ENCODE measurements around the gene CGREF1. TPM values are rescaled to one million over a fixed set of nuclear protein-coding genes. Genes with fewer than 3 reads are reported as not detected.

The CGREF1 gene
- total RNA-seq, 1 donor from 2014 or later: 1.3 TPM

GRCh38 chr2:27060323-27060722 lies 58.6 kb downstream of the CGREF1 start:
- peaks cover 1% of the 10 kb centered on the region for H3K4me1 Mint-ChIP-seq (ENCODE audit: low read depth, unreplicated experiment)
- H3K27ac Mint-ChIP-seq (ENCODE audit: unreplicated experiment): no peak overlapping the region
- DNase-seq: no peak
- no peaks in the 10 kb centered on the region for H3K9me3 Mint-ChIP-seq (ENCODE audit: unreplicated experiment)
- no peaks in the 10 kb centered on the region for H3K27me3 Mint-ChIP-seq (ENCODE audit: unreplicated experiment)
- H3K36me3 Mint-ChIP-seq (ENCODE audit: unreplicated experiment): peaks cover 5% of the 10 kb centered on the region
- no peak overlapping the region for H3K4me3 Mint-ChIP-seq (ENCODE audit: unreplicated experiment)
- no peak for TF ChIP-seq CTCF (IDR thresholded peaks at IDR 0.05; ENCODE audit: partially characterized antibody, unreplicated experiment)

DNA sequence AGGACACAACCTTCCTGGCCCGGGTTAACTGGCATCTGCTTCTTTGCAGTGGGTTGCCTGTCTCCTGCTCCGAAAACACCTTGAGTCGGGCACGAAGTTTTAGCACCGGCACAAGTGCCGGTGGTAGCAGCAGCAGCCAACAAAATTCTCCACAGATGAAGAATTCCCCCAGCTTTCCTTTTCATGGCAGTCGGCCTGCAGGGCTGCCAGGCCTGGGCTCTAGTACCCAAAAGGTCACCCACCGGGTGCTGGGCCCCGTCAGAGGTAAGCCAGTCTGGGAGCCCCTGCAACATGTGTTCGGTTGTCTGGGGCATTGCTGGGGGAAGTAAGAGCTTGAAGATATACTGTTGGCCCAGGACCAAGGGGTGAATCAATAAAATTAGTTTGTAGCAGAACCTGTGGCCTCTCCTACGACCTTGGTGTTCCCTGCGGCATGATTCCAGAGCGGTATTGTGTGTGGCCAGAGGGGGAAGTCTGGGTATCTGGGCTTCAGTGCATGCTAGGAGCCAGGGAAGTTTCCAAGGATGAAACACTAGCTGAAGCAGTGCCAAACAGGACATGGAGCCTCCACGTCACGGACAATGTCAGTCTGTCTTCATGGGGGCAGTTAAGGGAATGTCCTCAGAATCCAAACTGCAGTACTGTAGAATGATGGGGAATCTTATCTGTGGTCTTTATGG lies 59.6 kb downstream of the CGREF1 start:
- Mint-ChIP-seq H3K27me3 (ENCODE audit: unreplicated experiment) (no peaks in the 10 kb centered on the region), H3K4me1 (ENCODE audit: low read depth, unreplicated experiment) (no peaks in the 10 kb centered on the region), H3K4me3 (ENCODE audit: unreplicated experiment) (no peak overlapping the region), H3K36me3 (ENCODE audit: unreplicated experiment) (peaks cover 5% of the 10 kb centered on the region), H3K27ac (ENCODE audit: unreplicated experiment) (no peak overlapping the region), H3K9me3 (ENCODE audit: unreplicated experiment) (no peaks in the 10 kb centered on the region)
- no peak for DNase-seq
- no peak for TF ChIP-seq CTCF (IDR thresholded peaks at IDR 0.05; ENCODE audit: partially characterized antibody, unreplicated experiment)

GRCh38 chr2:27058210-27058609 lies 60.7 kb downstream of the CGREF1 start:
- no peak for TF ChIP-seq CTCF (IDR thresholded peaks at IDR 0.05; ENCODE audit: partially characterized antibody, unreplicated experiment)
- peaks cover 4% of the 10 kb centered on the region for H3K27me3 Mint-ChIP-seq (ENCODE audit: unreplicated experiment)
- no peaks in the 10 kb centered on the region for H3K4me1 Mint-ChIP-seq (ENCODE audit: low read depth, unreplicated experiment)
- H3K36me3 Mint-ChIP-seq (ENCODE audit: unreplicated experiment): peaks cover 5% of the 10 kb centered on the region
- no peak overlapping the region for H3K4me3 Mint-ChIP-seq (ENCODE audit: unreplicated experiment)
- no peak for DNase-seq
- H3K27ac Mint-ChIP-seq (ENCODE audit: unreplicated experiment): no peak overlapping the region
- H3K9me3 Mint-ChIP-seq (ENCODE audit: unreplicated experiment): no peaks in the 10 kb centered on the region

GRCh38 chr2:27057184-27057583 lies 61.7 kb downstream of the CGREF1 start:
- Mint-ChIP-seq H3K27ac (ENCODE audit: unreplicated experiment) (no peak overlapping the region), H3K4me3 (ENCODE audit: unreplicated experiment) (no peak overlapping the region), H3K4me1 (ENCODE audit: low read depth, unreplicated experiment) (no peaks in the 10 kb centered on the region), H3K27me3 (ENCODE audit: unreplicated experiment) (peaks cover 7% of the 10 kb centered on the region), H3K9me3 (ENCODE audit: unreplicated experiment) (peaks cover 3% of the 10 kb centered on the region), H3K36me3 (ENCODE audit: unreplicated experiment) (no peaks in the 10 kb centered on the region)
- DNase-seq: no peak
- no peak for TF ChIP-seq CTCF (IDR thresholded peaks at IDR 0.05; ENCODE audit: partially characterized antibody, unreplicated experiment)

DNA sequence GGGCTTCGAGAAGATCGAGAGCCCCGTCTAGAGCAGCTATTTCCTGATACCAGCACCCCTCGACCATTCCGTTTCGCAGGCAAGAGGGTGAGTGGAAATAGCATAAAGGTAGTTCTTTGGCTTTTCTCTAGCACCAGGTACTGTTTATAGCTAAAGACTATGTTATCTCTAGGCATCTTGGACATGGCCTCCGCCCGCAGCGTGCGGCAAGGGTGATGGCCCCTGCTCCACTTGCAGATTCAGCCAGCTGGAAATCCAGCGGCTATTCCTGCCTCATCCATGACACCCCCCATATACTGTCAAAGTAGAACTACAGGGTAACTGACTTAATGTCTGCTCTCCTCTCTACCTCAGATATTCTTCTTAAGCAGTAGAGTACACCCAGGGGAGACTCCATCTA lies 64.2 kb downstream of the CGREF1 start:
- H3K36me3 Mint-ChIP-seq (ENCODE audit: unreplicated experiment): peaks cover 9% of the 10 kb centered on the region
- no peak for DNase-seq
- H3K27me3 Mint-ChIP-seq (ENCODE audit: unreplicated experiment): peaks cover 20% of the 10 kb centered on the region
- peak overlapping the region; percentile 2 for H3K4me3 Mint-ChIP-seq (ENCODE audit: unreplicated experiment)
- H3K27ac Mint-ChIP-seq (ENCODE audit: unreplicated experiment): no peak overlapping the region
- no peak for TF ChIP-seq CTCF (IDR thresholded peaks at IDR 0.05; ENCODE audit: partially characterized antibody, unreplicated experiment)
- peaks cover 17% of the 10 kb centered on the region for H3K9me3 Mint-ChIP-seq (ENCODE audit: unreplicated experiment)
- peaks cover 3% of the 10 kb centered on the region for H3K4me1 Mint-ChIP-seq (ENCODE audit: low read depth, unreplicated experiment)
